ENCODE measurements around the gene PRSS36.

- TF ChIP-seq, protein P1, sequence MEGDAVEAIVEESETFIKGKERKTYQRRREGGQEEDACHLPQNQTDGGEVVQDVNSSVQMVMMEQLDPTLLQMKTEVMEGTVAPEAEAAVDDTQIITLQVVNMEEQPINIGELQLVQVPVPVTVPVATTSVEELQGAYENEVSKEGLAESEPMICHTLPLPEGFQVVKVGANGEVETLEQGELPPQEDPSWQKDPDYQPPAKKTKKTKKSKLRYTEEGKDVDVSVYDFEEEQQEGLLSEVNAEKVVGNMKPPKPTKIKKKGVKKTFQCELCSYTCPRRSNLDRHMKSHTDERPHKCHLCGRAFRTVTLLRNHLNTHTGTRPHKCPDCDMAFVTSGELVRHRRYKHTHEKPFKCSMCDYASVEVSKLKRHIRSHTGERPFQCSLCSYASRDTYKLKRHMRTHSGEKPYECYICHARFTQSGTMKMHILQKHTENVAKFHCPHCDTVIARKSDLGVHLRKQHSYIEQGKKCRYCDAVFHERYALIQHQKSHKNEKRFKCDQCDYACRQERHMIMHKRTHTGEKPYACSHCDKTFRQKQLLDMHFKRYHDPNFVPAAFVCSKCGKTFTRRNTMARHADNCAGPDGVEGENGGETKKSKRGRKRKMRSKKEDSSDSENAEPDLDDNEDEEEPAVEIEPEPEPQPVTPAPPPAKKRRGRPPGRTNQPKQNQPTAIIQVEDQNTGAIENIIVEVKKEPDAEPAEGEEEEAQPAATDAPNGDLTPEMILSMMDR (IDR thresholded peaks at IDR 0.05) = no peak
- no peak for TF ChIP-seq POLR2A (IDR thresholded peaks at IDR 0.05)
Measured at GRCh38 chr16:31187808-31188189, 37.9 kb upstream of the PRSS36 start.
